Testis (tissue), 2 donors: ENCODE data around the gene PIK3CD.

Experiments used
- POLR2A ChIP-seq: fragments of 450-650 bp; IDR thresholded peaks from one replicate; pipeline ENCODE4 v1.6.1; 2017; ENCODE audit warnings: antibody characterized with exemption, mild to moderate bottlenecking, moderate library complexity
- TF ChIP-seq, protein P1 (sequence below), 3 experiments: fragments of 450-650 bp in 2 of 3; fragments of 200-600 bp in 1 of 3; sonication (generic) in 1 of 3; IDR thresholded peaks; one replicate each; pipeline ENCODE4 v1.5.1; 2016 to 2019; ENCODE audit warnings: antibody characterized with exemption in 3 of 3, mild to moderate bottlenecking in 2 of 3, moderate library complexity in 1 of 3

DNA sequence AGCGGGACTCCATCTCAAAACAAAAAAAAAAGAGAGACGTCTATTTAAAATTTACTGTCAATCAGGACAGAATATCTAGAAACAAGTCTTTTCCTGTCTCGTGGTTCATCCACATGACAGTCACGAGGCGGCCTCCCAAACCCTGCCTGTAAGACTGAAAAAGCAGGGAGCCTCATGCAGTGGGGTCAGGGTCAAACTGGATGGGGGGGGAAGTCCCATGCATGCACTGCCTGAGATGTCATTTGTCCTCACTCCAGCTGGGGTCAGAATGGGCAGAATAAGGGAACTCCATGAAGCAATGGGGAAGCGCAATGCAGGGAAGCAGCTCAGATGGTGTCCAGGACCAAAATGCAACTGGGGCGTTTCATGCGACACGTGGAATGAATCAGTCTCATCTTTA is 85.5 kb downstream of the PIK3CD start:
- TF ChIP-seq, protein P1, sequence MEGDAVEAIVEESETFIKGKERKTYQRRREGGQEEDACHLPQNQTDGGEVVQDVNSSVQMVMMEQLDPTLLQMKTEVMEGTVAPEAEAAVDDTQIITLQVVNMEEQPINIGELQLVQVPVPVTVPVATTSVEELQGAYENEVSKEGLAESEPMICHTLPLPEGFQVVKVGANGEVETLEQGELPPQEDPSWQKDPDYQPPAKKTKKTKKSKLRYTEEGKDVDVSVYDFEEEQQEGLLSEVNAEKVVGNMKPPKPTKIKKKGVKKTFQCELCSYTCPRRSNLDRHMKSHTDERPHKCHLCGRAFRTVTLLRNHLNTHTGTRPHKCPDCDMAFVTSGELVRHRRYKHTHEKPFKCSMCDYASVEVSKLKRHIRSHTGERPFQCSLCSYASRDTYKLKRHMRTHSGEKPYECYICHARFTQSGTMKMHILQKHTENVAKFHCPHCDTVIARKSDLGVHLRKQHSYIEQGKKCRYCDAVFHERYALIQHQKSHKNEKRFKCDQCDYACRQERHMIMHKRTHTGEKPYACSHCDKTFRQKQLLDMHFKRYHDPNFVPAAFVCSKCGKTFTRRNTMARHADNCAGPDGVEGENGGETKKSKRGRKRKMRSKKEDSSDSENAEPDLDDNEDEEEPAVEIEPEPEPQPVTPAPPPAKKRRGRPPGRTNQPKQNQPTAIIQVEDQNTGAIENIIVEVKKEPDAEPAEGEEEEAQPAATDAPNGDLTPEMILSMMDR (IDR thresholded peaks at IDR 0.05) = no peak
- TF ChIP-seq POLR2A = no peak
